Measurements from ENCODE around the gene SMURF1. TPM values are rescaled to one million over a fixed set of nuclear protein-coding genes. Genes with fewer than 3 reads are reported as not detected.
"Not testable (repeated sequence)": the region's sequence is repeated elsewhere in the genome, so short reads cannot be mapped to it uniquely, and the experiment has no call there.

The SMURF1 gene
- total RNA-seq, 2 experiments from 2014 or later: 30.0 to 32.4 TPM

DNA sequence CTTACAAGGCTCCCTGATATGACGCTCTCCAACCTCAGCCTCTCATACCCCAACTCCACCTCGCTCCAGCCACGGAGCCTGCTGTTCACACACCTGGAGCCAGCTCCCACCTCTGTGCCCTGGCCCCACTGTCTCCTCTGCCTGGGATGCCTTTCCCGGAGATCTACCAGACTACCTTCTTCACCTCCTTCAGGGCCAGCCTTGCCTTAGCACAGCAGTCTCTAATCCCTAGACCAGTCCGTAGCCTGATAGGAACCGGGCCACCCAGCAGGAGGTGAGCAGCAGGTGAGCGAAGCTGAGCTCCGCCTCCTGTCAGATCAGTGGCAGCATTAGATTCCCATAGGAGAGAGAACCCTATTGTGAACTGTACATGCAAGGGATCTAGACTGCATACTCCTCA is 23.2 kb upstream of the SMURF1 start:
- intact Hi-C loops (cut with DNase I, micrococcal nuclease): no loop called here
- H3K9me3 Mint-ChIP-seq: no peaks in the 10 kb centered on the region

DNA sequence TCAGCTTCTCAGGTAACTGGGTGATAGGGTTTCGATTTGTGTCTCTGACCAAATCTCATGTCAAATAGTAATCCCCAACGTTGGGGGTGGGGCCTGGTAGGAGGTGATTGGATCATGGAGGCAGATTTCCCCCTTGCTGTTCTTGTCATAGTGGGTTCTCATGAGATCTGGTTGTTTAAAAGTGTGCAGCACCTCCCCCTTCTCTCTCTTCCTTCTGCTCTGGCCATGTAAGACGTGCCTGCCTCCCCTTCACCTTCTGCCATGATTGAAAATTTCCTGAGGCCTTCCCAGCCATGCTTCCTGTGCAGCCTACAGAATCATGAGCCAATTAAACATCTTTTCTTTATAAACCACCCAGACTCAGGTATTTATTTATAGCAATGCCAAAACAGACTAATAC is 21.9 kb upstream of the SMURF1 start:
- TF ChIP-seq, protein P1, sequence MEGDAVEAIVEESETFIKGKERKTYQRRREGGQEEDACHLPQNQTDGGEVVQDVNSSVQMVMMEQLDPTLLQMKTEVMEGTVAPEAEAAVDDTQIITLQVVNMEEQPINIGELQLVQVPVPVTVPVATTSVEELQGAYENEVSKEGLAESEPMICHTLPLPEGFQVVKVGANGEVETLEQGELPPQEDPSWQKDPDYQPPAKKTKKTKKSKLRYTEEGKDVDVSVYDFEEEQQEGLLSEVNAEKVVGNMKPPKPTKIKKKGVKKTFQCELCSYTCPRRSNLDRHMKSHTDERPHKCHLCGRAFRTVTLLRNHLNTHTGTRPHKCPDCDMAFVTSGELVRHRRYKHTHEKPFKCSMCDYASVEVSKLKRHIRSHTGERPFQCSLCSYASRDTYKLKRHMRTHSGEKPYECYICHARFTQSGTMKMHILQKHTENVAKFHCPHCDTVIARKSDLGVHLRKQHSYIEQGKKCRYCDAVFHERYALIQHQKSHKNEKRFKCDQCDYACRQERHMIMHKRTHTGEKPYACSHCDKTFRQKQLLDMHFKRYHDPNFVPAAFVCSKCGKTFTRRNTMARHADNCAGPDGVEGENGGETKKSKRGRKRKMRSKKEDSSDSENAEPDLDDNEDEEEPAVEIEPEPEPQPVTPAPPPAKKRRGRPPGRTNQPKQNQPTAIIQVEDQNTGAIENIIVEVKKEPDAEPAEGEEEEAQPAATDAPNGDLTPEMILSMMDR (IDR thresholded peaks at IDR 0.05): no peak
- ChIA-PET POLR2A (no interaction called here), CTCF (no interaction called here)
- Mint-ChIP-seq H3K4me1 (ENCODE audit: low read depth) (no peaks in the 10 kb centered on the region), H3K4me3 (no peak overlapping the region), H3K36me3 (ENCODE audit: low read depth) (no peaks in the 10 kb centered on the region), H3K27ac (no peak overlapping the region), H3K27me3 (peaks cover 24% of the 10 kb centered on the region), H3K9me3 (no peaks in the 10 kb centered on the region)
- H3K4me3 ChIP-seq (ENCODE audit: low read length): no peak overlapping the region
- no peaks in the 10 kb centered on the region for H3K36me3 ChIP-seq (ENCODE audit: insufficient read depth, low read length)
- no peak overlapping the region for H3K27ac ChIP-seq (ENCODE audit: low read depth in 1 of 2, low read length in 2 of 2)
- intact Hi-C loops (cut with DNase I, micrococcal nuclease): no loop called here
- no peaks in the 10 kb centered on the region for H3K9me3 ChIP-seq (ENCODE audit: control insufficient read depth in 1 of 2, insufficient read depth in 1 of 2, low read length in 2 of 2)
- no peaks in the 10 kb centered on the region for H3K4me1 ChIP-seq (ENCODE audit: insufficient read depth, low read length)
- peaks cover 0 to 3% of the 10 kb centered on the region in 2 experiments for H3K27me3 ChIP-seq (ENCODE audit: control insufficient read depth in 1 of 2, insufficient read depth in 2 of 2, low read length in 2 of 2)
- DNase-seq (no peak), ATAC-seq (ENCODE audit: poor library complexity) (no peak)

More for the DNA sequence above, 23.2 kb upstream of the SMURF1 start:
- ATAC-seq (ENCODE audit: poor library complexity) (no peak), DNase-seq (no peak)
- Histone ChIP-seq H3K4me3 (ENCODE audit: low read length) (no peak overlapping the region), H3K27me3 (ENCODE audit: control insufficient read depth in 1 of 2, insufficient read depth in 2 of 2, low read length in 2 of 2) (peaks cover 0 to 2% of the 10 kb centered on the region in 2 experiments), H3K27ac (ENCODE audit: low read depth in 1 of 2, low read length in 2 of 2) (no peak overlapping the region), H3K9me3 (ENCODE audit: control insufficient read depth in 1 of 2, insufficient read depth in 1 of 2, low read length in 2 of 2) (no peaks in the 10 kb centered on the region), H3K36me3 (ENCODE audit: insufficient read depth, low read length) (no peaks in the 10 kb centered on the region), H3K4me1 (ENCODE audit: insufficient read depth, low read length) (no peaks in the 10 kb centered on the region)
- H3K27me3 Mint-ChIP-seq: peaks cover 15% of the 10 kb centered on the region
- ChIA-PET POLR2A (no interaction called here), CTCF (no interaction called here)
- H3K36me3 Mint-ChIP-seq (ENCODE audit: low read depth): no peaks in the 10 kb centered on the region
- no peak overlapping the region for H3K27ac Mint-ChIP-seq
- TF ChIP-seq, protein P1 (IDR thresholded peaks at IDR 0.05): no peak
- no peaks in the 10 kb centered on the region for H3K4me1 Mint-ChIP-seq (ENCODE audit: low read depth)
- no peak overlapping the region for H3K4me3 Mint-ChIP-seq

DNA sequence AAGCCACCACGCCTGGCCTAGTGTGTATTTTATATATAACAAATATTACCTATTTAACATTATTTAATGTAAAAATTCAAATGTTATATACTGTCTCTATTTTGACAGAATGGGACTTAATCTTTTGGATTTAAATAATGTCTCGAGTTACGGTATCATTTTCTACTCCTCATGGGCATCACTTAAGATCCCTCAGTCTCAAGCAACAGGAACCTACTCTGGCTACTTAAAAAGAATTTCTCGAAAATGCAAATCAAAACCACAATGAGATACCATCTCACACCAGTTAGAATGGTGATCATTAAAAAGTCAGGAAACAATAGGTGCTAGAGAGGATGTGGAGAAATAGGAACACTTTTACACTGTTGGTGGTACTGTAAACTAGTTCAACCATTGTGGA is 19.8 kb upstream of the SMURF1 start:
- H3K27me3 ChIP-seq (ENCODE audit: control insufficient read depth in 1 of 2, insufficient read depth in 2 of 2, low read length in 2 of 2); H3K9me3 ChIP-seq (ENCODE audit: control insufficient read depth in 1 of 2, insufficient read depth in 1 of 2, low read length in 2 of 2); intact Hi-C loops (cut with DNase I, micrococcal nuclease); ATAC-seq (ENCODE audit: poor library complexity); H3K27ac ChIP-seq (ENCODE audit: low read depth in 1 of 2, low read length in 2 of 2); DNase-seq; H3K4me1 ChIP-seq (ENCODE audit: insufficient read depth, low read length); H3K9me3 Mint-ChIP-seq; POLR2A ChIA-PET; CTCF ChIA-PET; H3K27ac Mint-ChIP-seq; H3K36me3 Mint-ChIP-seq (ENCODE audit: low read depth); H3K4me3 Mint-ChIP-seq; H3K4me1 Mint-ChIP-seq (ENCODE audit: low read depth); H3K36me3 ChIP-seq (ENCODE audit: insufficient read depth, low read length); H3K4me3 ChIP-seq (ENCODE audit: low read length): not testable (repeated sequence)
- peaks cover 34% of the 10 kb centered on the region for H3K27me3 Mint-ChIP-seq

DNA sequence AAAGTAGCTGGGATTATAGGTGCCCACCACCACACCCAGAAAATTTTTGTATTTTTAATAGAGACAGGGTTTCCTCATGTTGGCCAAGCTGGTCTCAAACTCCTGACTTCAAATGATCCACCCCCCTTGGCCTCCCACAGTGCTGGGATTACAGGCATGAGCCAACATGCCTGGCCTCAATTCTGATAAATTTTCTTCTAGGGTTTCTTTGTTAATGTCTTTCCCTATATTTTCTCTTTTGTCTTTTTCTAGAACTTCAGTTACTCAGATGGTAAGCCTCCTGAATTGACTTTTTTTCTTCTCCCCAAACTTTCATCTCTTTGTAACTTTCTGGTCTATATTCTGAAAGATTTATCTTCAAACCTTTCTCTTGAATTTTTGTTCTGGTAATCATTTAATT is 12.7 kb upstream of the SMURF1 start:
- no peak for ATAC-seq (ENCODE audit: poor library complexity)
- TF ChIP-seq, protein P1 (IDR thresholded peaks at IDR 0.05): no peak
- Histone ChIP-seq H3K9me3 (ENCODE audit: control insufficient read depth in 1 of 2, insufficient read depth in 1 of 2, low read length in 2 of 2) (no peaks in the 10 kb centered on the region), H3K27me3 (ENCODE audit: control insufficient read depth in 1 of 2, insufficient read depth in 2 of 2, low read length in 2 of 2) (peaks cover 5 to 8% of the 10 kb centered on the region in 2 experiments), H3K27ac (ENCODE audit: low read depth in 1 of 2, low read length in 2 of 2) (no peak overlapping the region), H3K36me3 (ENCODE audit: insufficient read depth, low read length) (no peaks in the 10 kb centered on the region), H3K4me1 (ENCODE audit: insufficient read depth, low read length) (no peaks in the 10 kb centered on the region), H3K4me3 (ENCODE audit: low read length) (no peak overlapping the region)
- H3K27me3 Mint-ChIP-seq: peaks cover 38% of the 10 kb centered on the region
- ChIA-PET POLR2A (no interaction called here), CTCF (no interaction called here)
- no peaks in the 10 kb centered on the region for H3K9me3 Mint-ChIP-seq
- no peak overlapping the region for H3K27ac Mint-ChIP-seq
- H3K4me3 Mint-ChIP-seq: no peak overlapping the region
- DNase-seq: no peak
- intact Hi-C loops (cut with DNase I, micrococcal nuclease): no loop called here
- no peaks in the 10 kb centered on the region for H3K4me1 Mint-ChIP-seq (ENCODE audit: low read depth)
- H3K36me3 Mint-ChIP-seq (ENCODE audit: low read depth): no peaks in the 10 kb centered on the region

All from CD4-positive, alpha-beta T cell (primary cell).